IMR-90 (cell line): ENCODE measurements around the gene RMDN3. TPM values are rescaled to one million over a fixed set of nuclear protein-coding genes. Genes with fewer than 3 reads are reported as not detected.

Experiments
- ATAC-seq: fragments of 200-7000 bp; cut with Tn5 transposase; 2 replicates; pipeline ENCODE4 v1.9.1; 2020; ENCODE audit warnings: low read depth, mild to moderate bottlenecking, moderate library complexity
- BruUV-seq: library from RNA; stranded (reverse); fragments of 400-500 nt; replicated peaks from 2 replicates; lab custom pipeline; 2021; lab: Mats Ljungman, UMichigan
- CTCF ChIA-PET: fragments of 300-600 bp; formaldehyde crosslinking; extraction: SDS; loops from one replicate; lab custom pipeline; 2021; ENCODE audit warnings: antibody characterized with exemption; lab: Yijun Ruan, JAX
- POLR2A ChIA-PET: fragments of 300-600 bp; sonication (Branson Sonifier 250); formaldehyde crosslinking; loops from one replicate; lab custom pipeline; 2022; ENCODE audit warnings: antibody characterized with exemption; ENCODE audit not compliant: unreplicated experiment; lab: Charles Lee
- DNase-seq: peaks from one replicate; pipeline ENCODE4 v3.0.0; 2013
- H2AFZ ChIP-seq: replicated peaks from 2 replicates; pipeline ENCODE3; 2013; ENCODE audit warnings: low read length, mild to moderate bottlenecking; ENCODE audit not compliant: poor library complexity
- H2AK5ac ChIP-seq: 2 replicates; pipeline ENCODE4 v1.6.1; 2013; ENCODE audit warnings: low read depth, low read length, inconsistent platforms
- H2AK9ac ChIP-seq: replicated peaks from 2 replicates; pipeline ENCODE3; 2013; ENCODE audit warnings: mild to moderate bottlenecking, low read depth, low read length, moderate library complexity; ENCODE audit not compliant: poor library complexity
- H2BK120ac ChIP-seq: 2 replicates; pipeline ENCODE4 v1.6.1; 2013; ENCODE audit warnings: low read depth, low read length, inconsistent platforms
- H2BK15ac ChIP-seq: 3 replicates; pipeline ENCODE4 v1.6.1; 2013; ENCODE audit warnings: low read depth, low read length, inconsistent platforms
- H2BK20ac ChIP-seq: 2 replicates; pipeline ENCODE4 v1.6.1; 2013; ENCODE audit warnings: low read depth, mild to moderate bottlenecking, inconsistent platforms, low read length, moderate library complexity
- H2BK5ac ChIP-seq: 2 replicates; pipeline ENCODE4 v1.6.1; 2013; ENCODE audit warnings: mild to moderate bottlenecking, low read depth, low read length, inconsistent platforms; ENCODE audit not compliant: poor library complexity, severe bottlenecking
- H3K14ac ChIP-seq: replicated peaks from 2 replicates; pipeline ENCODE4 v1.6.1; 2013; ENCODE audit warnings: low read depth, low read length, inconsistent platforms
- H3K18ac ChIP-seq: 2 replicates; pipeline ENCODE4 v1.6.1; 2013; ENCODE audit warnings: low read depth, low read length, control low read depth
- H3K23ac ChIP-seq: 2 replicates; pipeline ENCODE4 v1.6.1; 2013; ENCODE audit warnings: low read depth, low read length, inconsistent platforms
- H3K27ac ChIP-seq: 2 replicates; pipeline ENCODE4 v1.5.1; 2013; ENCODE audit warnings: mild to moderate bottlenecking, control low read depth, low read length; ENCODE audit not compliant: insufficient read depth
- H3K27me3 ChIP-seq: 2 replicates; pipeline ENCODE4 v1.6.1; 2013; ENCODE audit warnings: low read length; ENCODE audit not compliant: control insufficient read depth, insufficient read depth
- H3K36me3 ChIP-seq: 2 replicates; pipeline ENCODE4 v1.6.1; 2013; ENCODE audit warnings: low read length, mixed read lengths; ENCODE audit not compliant: control insufficient read depth, insufficient read depth
- H3K4ac ChIP-seq: 2 replicates; pipeline ENCODE4 v1.6.1; 2013; ENCODE audit warnings: low read depth, low read length, inconsistent platforms
- H3K4me1 ChIP-seq: 2 replicates; pipeline ENCODE4 v1.6.1; 2013; ENCODE audit warnings: low read length, mixed read lengths; ENCODE audit not compliant: control insufficient read depth, insufficient read depth
- H3K4me2 ChIP-seq: 2 replicates; pipeline ENCODE4 v1.6.1; 2013; ENCODE audit warnings: low read depth, mild to moderate bottlenecking, control low read depth, low read length, moderate library complexity
- H3K4me3 ChIP-seq: 2 replicates; pipeline ENCODE4 v1.5.1; 2013; ENCODE audit warnings: low read depth, mild to moderate bottlenecking, control low read depth, low read length, moderate library complexity; ENCODE audit not compliant: insufficient read depth
- H3K56ac ChIP-seq: 2 replicates; pipeline ENCODE4 v1.6.1; 2013; ENCODE audit warnings: low read length, inconsistent platforms; ENCODE audit not compliant: insufficient read depth; ENCODE audit errors: extremely low read depth
- H3K79me1 ChIP-seq, 2 experiments: 2 replicates each; pipeline ENCODE4 v1.6.1; 2013; ENCODE audit warnings: low read length in 2 of 2, inconsistent platforms in 1 of 2, low read depth in 1 of 2
- H3K9ac ChIP-seq: 2 replicates; pipeline ENCODE4 v1.6.1; 2013; ENCODE audit warnings: low read depth, low read length, control low read depth
- H3K9me1 ChIP-seq: 2 replicates; pipeline ENCODE4 v1.6.1; 2013; ENCODE audit warnings: low read length, inconsistent platforms; ENCODE audit not compliant: insufficient read depth
- H3K9me3 ChIP-seq: 2 replicates; pipeline ENCODE4 v1.6.1; 2013; ENCODE audit warnings: low read length; ENCODE audit not compliant: control insufficient read depth, insufficient read depth
- H4K20me1 ChIP-seq: 2 replicates; pipeline ENCODE4 v1.6.1; 2013; ENCODE audit warnings: low read length, inconsistent platforms; ENCODE audit not compliant: insufficient read depth
- H4K5ac ChIP-seq: 2 replicates; pipeline ENCODE4 v1.6.1; 2013; ENCODE audit warnings: mild to moderate bottlenecking, low read depth, low read length, control low read depth
- H4K8ac ChIP-seq, 2 experiments: 2 replicates each; pipeline ENCODE4 v1.6.1; 2013; ENCODE audit warnings: low read depth in 2 of 2, low read length in 2 of 2, control low read depth in 1 of 2, inconsistent platforms in 1 of 2
- H4K91ac ChIP-seq: 2 replicates; pipeline ENCODE4 v1.6.1; 2013; ENCODE audit warnings: low read depth, low read length, inconsistent platforms; ENCODE audit not compliant: insufficient read depth
- BHLHE40 ChIP-seq: fragments of 150-350 bp; IDR thresholded peaks from 2 replicates; pipeline ENCODE4 v1.6.1; 2016; ENCODE audit warnings: mild to moderate bottlenecking, low read depth, low read length
- CEBPB ChIP-seq: IDR thresholded peaks from 2 replicates; pipeline ENCODE4 v1.6.1; 2012; ENCODE audit warnings: low read depth, low read length, improper control_type of control experiment
- CHD1 ChIP-seq: IDR thresholded peaks from 2 replicates; pipeline ENCODE4 v1.6.1; 2012; ENCODE audit warnings: low read depth, low read length, improper control_type of control experiment
- ELK1 ChIP-seq: fragments of 150-350 bp; IDR thresholded peaks from 2 replicates; pipeline ENCODE4 v1.6.1; 2016; ENCODE audit warnings: low read depth, mild to moderate bottlenecking, low read length, moderate library complexity, borderline replicate concordance
- FOS ChIP-seq: fragments of 150-350 bp; IDR thresholded peaks from 2 replicates; pipeline ENCODE4 v1.6.1; 2016; ENCODE audit warnings: low read depth, low read length
- MAFK ChIP-seq: IDR thresholded peaks from 2 replicates; pipeline ENCODE4 v1.6.1; 2012; ENCODE audit warnings: low read depth, low read length, improper control_type of control experiment
- MXI1 ChIP-seq: IDR thresholded peaks from 2 replicates; pipeline ENCODE4 v1.6.1; 2012; ENCODE audit warnings: low read depth, mild to moderate bottlenecking, low read length, moderate library complexity, borderline replicate concordance
- NFE2L2 ChIP-seq: fragments of 150-350 bp; IDR thresholded peaks from 2 replicates; pipeline ENCODE4 v1.6.1; 2016; ENCODE audit warnings: low read depth, mild to moderate bottlenecking, low read length
- POLR2A ChIP-seq: IDR thresholded peaks from 2 replicates; pipeline ENCODE4 v1.6.1; 2012; ENCODE audit warnings: mild to moderate bottlenecking, low read depth, low read length
- RAD21 ChIP-seq: IDR thresholded peaks from 2 replicates; pipeline ENCODE4 v1.6.1; 2012; ENCODE audit warnings: low read length, improper control_type of control experiment
- RCOR1 ChIP-seq: IDR thresholded peaks from 2 replicates; pipeline ENCODE4 v1.6.1; 2012; ENCODE audit warnings: mild to moderate bottlenecking, low read length, improper control_type of control experiment; ENCODE audit not compliant: insufficient replicate concordance
- SMC3 ChIP-seq: fragments of 150-350 bp; IDR thresholded peaks from 2 replicates; pipeline ENCODE4 v1.6.1; 2016; ENCODE audit warnings: low read depth, mild to moderate bottlenecking, antibody characterized with exemption, low read length, moderate library complexity
- USF2 ChIP-seq: fragments of 150-350 bp; IDR thresholded peaks from 2 replicates; pipeline ENCODE4 v1.6.1; 2017; ENCODE audit warnings: mild to moderate bottlenecking, antibody characterized with exemption, low read length, low read depth
- WGBS, 2 experiments: methylation state at CpG; one replicate each; pipeline versions ENCODE4 v1.1.5 to v1.1.7; 2013; ENCODE audit warnings: missing lambda C conversion rate in 2 of 2; ENCODE audit not compliant: insufficient read length in 1 of 2; ENCODE audit errors: extremely low coverage in 2 of 2; 5-methylcytosine and 5-hydroxymethylcytosine counted together
- dilution Hi-C: fragments of 300-500 bp; cut with HindIII; formaldehyde crosslinking; loops from one replicate; pipeline ENCODE4 v1.14.3; 2018; ENCODE audit warnings: low sequenced_read_pairs; ENCODE audit not compliant: unreplicated experiment
- in situ Hi-C: fragments of 300-500 bp; cut with MboI; formaldehyde crosslinking; loops from 3 replicates; pipeline ENCODE4 v1.14.3; 2019; ENCODE audit warnings: low sequenced_read_pairs, inconsistent platforms, mixed read lengths
- intact Hi-C: fragments of 100-400 bp; cut with micrococcal nuclease; formaldehyde crosslinking; loops from 2 replicates; pipeline ENCODE4 v1.10.0; 2022
- polyA plus RNA-seq, 3 experiments: library from polyadenylated mRNA; depleted of rRNA; stranded (reverse); fragments of >200 nt; gene quantifications; 2 replicates each; pipeline ENCODE4 v1.2.3, GENCODE V29; 2012; ENCODE audit warnings: low replicate concordance in 1 of 3
- total RNA-seq: library from RNA; depleted of rRNA; stranded (reverse); fragments of >200 nt; gene quantifications from 2 replicates; pipeline ENCODE4 v1.2.3, GENCODE V29; 2012

Gene RMDN3
- total and polyA plus RNA-seq, 2 of the 4 experiments (the other 2 are of a cell fraction), result 14.7 to 25.7 TPM

GRCh38 chr15:40793216-40793989 is 38.3 kb upstream of the RMDN3 start:
- peak overlapping the region; percentile 52; the same call in 1 of the 2 replicates for H3K18ac ChIP-seq
- peaks cover 28 to 59% of the 10 kb centered on the region in 2 experiments for H3K79me1 ChIP-seq
- peak overlapping the region; percentile 16; the same call in 1 of the 2 replicates for H3K14ac ChIP-seq
- peak overlapping the region; percentile 85 for H2BK5ac ChIP-seq
- H2BK15ac ChIP-seq, result peak overlapping the region; percentile 12; the same call in 1 of the 3 replicates
- no peaks in the 10 kb centered on the region for H3K27me3 ChIP-seq
- BruUV-seq, result no TSS peak
- peak overlapping the region; percentile 42 for H3K4ac ChIP-seq
- H3K36me3 ChIP-seq, result peaks cover 2% of the 10 kb centered on the region; the same call in 1 of the 2 replicates
- no peaks in the 10 kb centered on the region for H3K9me3 ChIP-seq
- WGBS, 2 experiments, result no CpG with 5 or more reads among the region's 9 CpGs
- intact Hi-C loops (no loop called here), in situ Hi-C loops (no loop called here), dilution Hi-C loops (no loop called here)
- H4K5ac ChIP-seq, result peak overlapping the region; percentile 4; the same call in 1 of the 2 replicates
- H3K9ac ChIP-seq, result no peak overlapping the region
- CTCF ChIA-PET, result interaction anchor here (1.0 kb wide), 2 partner anchors 8 to 11 kb away, joined by 5 to 6 read pairs; no protein-coding TSS in a partner anchor
- H2BK20ac ChIP-seq, result peak overlapping the region; percentile 28; the same call in 1 of the 2 replicates
- H4K8ac ChIP-seq, result peak overlapping the region in 1 of 2 experiments; percentile 38; a peak in 1 of 4 replicates
- 0 out of 2 replicates have a peak overlapping the region, but pooled peaks have one; percentile 0 for H2BK120ac ChIP-seq
- no peak overlapping the region for H3K4me3 ChIP-seq
- H4K20me1 ChIP-seq, result peaks cover 15% of the 10 kb centered on the region; the same call in 1 of the 2 replicates
- ATAC-seq, result peak; percentile 91
- H3K56ac ChIP-seq, result no peak overlapping the region
- peaks cover 11% of the 10 kb centered on the region; the same call in 1 of the 2 replicates for H3K9me1 ChIP-seq
- H3K23ac ChIP-seq, result no peak overlapping the region; the same call in 1 of the 2 replicates
- H3K4me1 ChIP-seq, result peaks cover 5% of the 10 kb centered on the region
- peak overlapping the region; percentile 70 for H2AFZ ChIP-seq
- POLR2A ChIA-PET, result no interaction called here
- DNase-seq, result peak; percentile 98
- peak overlapping the region; percentile 62; the same call in 1 of the 2 replicates for H3K4me2 ChIP-seq
- peak overlapping the region; percentile 41; the same call in 1 of the 2 replicates for H2AK5ac ChIP-seq
- H2AK9ac ChIP-seq, result peak overlapping the region; percentile 76
- peak overlapping the region; percentile 26; the same call in 1 of the 2 replicates for H3K27ac ChIP-seq
- H4K91ac ChIP-seq, result no peak overlapping the region
- TF ChIP-seq CHD1, result no peak
- TF ChIP-seq POLR2A, result no peak
- TF ChIP-seq SMC3, result no peak
- TF ChIP-seq USF2, result no peak
- TF ChIP-seq CEBPB, result no peak
- peak; percentile 97 for TF ChIP-seq NFE2L2
- TF ChIP-seq FOS, result peak; percentile 90
- no peak for TF ChIP-seq RAD21
- TF ChIP-seq MXI1, result no peak
- TF ChIP-seq BHLHE40, result peak; percentile 15; the same call in 1 of the 2 replicates
- TF ChIP-seq MAFK, result peak; percentile 80
- TF ChIP-seq ELK1, result no peak
- peak; percentile 74 for TF ChIP-seq RCOR1
